T-helper 2 cell treated with Interferon-gamma antibody and Interleukin-4, amounts not matched to agents 5 μg/mL and 100 μg/mL, for 36 hours (primary cell): ENCODE results near the gene TBCEL.
"Not testable (repeated sequence)": the region's sequence is repeated elsewhere in the genome, so short reads cannot be mapped to it uniquely, and the experiment has no call there.

Experiments
- DNase-seq: peaks from one replicate; pipeline ENCODE4 v3.0.0; 2021; ENCODE audit warnings: low spot score
- H3K27ac Mint-ChIP-seq: one replicate; pipeline ENCODE4 v1.8.0; 2021; ENCODE audit warnings: mild to moderate bottlenecking, mixed read lengths
- H3K27me3 Mint-ChIP-seq: one replicate; pipeline ENCODE4 v1.8.0; 2021; ENCODE audit warnings: low read depth, mixed read lengths
- H3K36me3 Mint-ChIP-seq: one replicate; pipeline ENCODE4 v1.8.0; 2021; ENCODE audit warnings: low read depth, mixed read lengths
- H3K4me1 Mint-ChIP-seq: one replicate; pipeline ENCODE4 v1.8.0; 2021; ENCODE audit warnings: low read depth, mixed read lengths
- H3K4me3 Mint-ChIP-seq: one replicate; pipeline ENCODE4 v1.8.0; 2022; ENCODE audit warnings: mild to moderate bottlenecking, moderate library complexity, mixed read lengths
- H3K9me3 Mint-ChIP-seq: one replicate; pipeline ENCODE4 v1.8.0; 2021; ENCODE audit warnings: mixed read lengths

The TBCEL gene

GRCh38 chr11:121112498-121113455, 88.9 kb downstream of the TBCEL start:
- peak; percentile 31 for DNase-seq

GRCh38 chr11:121113611-121114010, 89.7 kb downstream of the TBCEL start:
- Mint-ChIP-seq H3K4me1 (peaks cover 1% of the 10 kb centered on the region), H3K4me3 (no peak overlapping the region), H3K27me3 (peaks cover 19% of the 10 kb centered on the region), H3K36me3 (no peaks in the 10 kb centered on the region), H3K9me3 (no peaks in the 10 kb centered on the region), H3K27ac (no peak overlapping the region)
- no peak for DNase-seq

More at GRCh38 chr11:121112498-121113455, 88.9 kb downstream of the TBCEL start:
- H3K27me3 Mint-ChIP-seq: peaks cover 19% of the 10 kb centered on the region
- H3K36me3 Mint-ChIP-seq: no peaks in the 10 kb centered on the region
- H3K27ac Mint-ChIP-seq: no peak overlapping the region
- no peak overlapping the region for H3K4me3 Mint-ChIP-seq
- no peaks in the 10 kb centered on the region for H3K9me3 Mint-ChIP-seq
- peaks cover 1% of the 10 kb centered on the region for H3K4me1 Mint-ChIP-seq

- not testable (repeated sequence) for H3K36me3 Mint-ChIP-seq, H3K27ac Mint-ChIP-seq, H3K4me1 Mint-ChIP-seq, H3K9me3 Mint-ChIP-seq, H3K4me3 Mint-ChIP-seq, DNase-seq
- H3K27me3 Mint-ChIP-seq: peaks cover 19% of the 10 kb centered on the region
These were observed 91.1 kb downstream of the TBCEL start for GRCh38 chr11:121115024-121115423.

DNA sequence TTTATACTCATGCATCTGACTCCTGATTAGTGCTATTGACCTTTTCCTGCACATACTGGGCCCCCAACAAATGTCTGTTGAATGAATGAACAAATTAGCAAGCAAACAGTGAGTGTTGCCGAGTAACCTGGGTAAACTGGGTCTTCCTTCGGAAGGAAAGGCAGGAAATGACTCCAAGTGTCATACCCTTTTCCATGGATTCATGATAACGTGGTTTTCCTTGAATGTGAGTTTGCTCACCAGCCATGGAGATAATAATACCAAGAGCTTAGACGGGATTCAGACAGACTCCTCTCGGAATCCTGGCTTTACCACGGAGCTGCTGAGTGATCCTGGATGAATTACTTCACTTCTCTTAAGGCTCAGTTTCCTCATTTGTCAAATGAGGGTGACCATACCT, 93.9 kb downstream of the TBCEL start:
- Mint-ChIP-seq H3K27me3 (no peaks in the 10 kb centered on the region), H3K36me3 (no peaks in the 10 kb centered on the region)

GRCh38 chr11:121119440-121119839, 95.5 kb downstream of the TBCEL start:
- no peaks in the 10 kb centered on the region for H3K4me1 Mint-ChIP-seq
- H3K27me3 Mint-ChIP-seq: no peaks in the 10 kb centered on the region
- no peaks in the 10 kb centered on the region for H3K36me3 Mint-ChIP-seq
- H3K9me3 Mint-ChIP-seq: peaks cover 8% of the 10 kb centered on the region
- no peak overlapping the region for H3K27ac Mint-ChIP-seq
- H3K4me3 Mint-ChIP-seq: no peak overlapping the region
- no peak for DNase-seq

More for the DNA sequence above, 93.9 kb downstream of the TBCEL start:
- Mint-ChIP-seq H3K4me3 (no peak overlapping the region), H3K4me1 (no peaks in the 10 kb centered on the region), H3K9me3 (peaks cover 4% of the 10 kb centered on the region), H3K27ac (no peak overlapping the region)
- DNase-seq: no peak

GRCh38 chr11:121122328-121122727, 98.4 kb downstream of the TBCEL start:
- no peak for DNase-seq
- Mint-ChIP-seq H3K4me3 (no peak overlapping the region), H3K4me1 (no peaks in the 10 kb centered on the region), H3K27ac (no peak overlapping the region), H3K9me3 (peaks cover 8% of the 10 kb centered on the region), H3K27me3 (no peaks in the 10 kb centered on the region), H3K36me3 (no peaks in the 10 kb centered on the region)

- Mint-ChIP-seq H3K9me3 (peaks cover 8% of the 10 kb centered on the region), H3K27me3 (no peaks in the 10 kb centered on the region), H3K27ac (no peak overlapping the region), H3K4me1 (no peaks in the 10 kb centered on the region), H3K4me3 (no peak overlapping the region), H3K36me3 (no peaks in the 10 kb centered on the region)
- DNase-seq: no peak
These were observed 99.7 kb downstream of the TBCEL start for GRCh38 chr11:121123496-121124069.

GRCh38 chr11:121127809-121128208, 103.9 kb downstream of the TBCEL start:
- Mint-ChIP-seq H3K27me3 (no peaks in the 10 kb centered on the region), H3K9me3 (peaks cover 3% of the 10 kb centered on the region), H3K4me1 (no peaks in the 10 kb centered on the region), H3K4me3 (no peak overlapping the region), H3K36me3 (no peaks in the 10 kb centered on the region), H3K27ac (no peak overlapping the region)
- DNase-seq: no peak

- H3K4me1 Mint-ChIP-seq: no peaks in the 10 kb centered on the region
- no peak for DNase-seq
- H3K36me3 Mint-ChIP-seq: no peaks in the 10 kb centered on the region
- no peaks in the 10 kb centered on the region for H3K27me3 Mint-ChIP-seq
- H3K4me3 Mint-ChIP-seq: no peak overlapping the region
- no peak overlapping the region for H3K27ac Mint-ChIP-seq
- H3K9me3 Mint-ChIP-seq: no peaks in the 10 kb centered on the region
These were observed 105.7 kb downstream of the TBCEL start for GRCh38 chr11:121129362-121130340.

GRCh38 chr11:121131656-121132055, 107.8 kb downstream of the TBCEL start:
- Mint-ChIP-seq H3K4me1 (no peaks in the 10 kb centered on the region), H3K4me3 (no peak overlapping the region), H3K27ac (no peak overlapping the region), H3K9me3 (no peaks in the 10 kb centered on the region), H3K36me3 (no peaks in the 10 kb centered on the region), H3K27me3 (no peaks in the 10 kb centered on the region)
- no peak for DNase-seq

DNA sequence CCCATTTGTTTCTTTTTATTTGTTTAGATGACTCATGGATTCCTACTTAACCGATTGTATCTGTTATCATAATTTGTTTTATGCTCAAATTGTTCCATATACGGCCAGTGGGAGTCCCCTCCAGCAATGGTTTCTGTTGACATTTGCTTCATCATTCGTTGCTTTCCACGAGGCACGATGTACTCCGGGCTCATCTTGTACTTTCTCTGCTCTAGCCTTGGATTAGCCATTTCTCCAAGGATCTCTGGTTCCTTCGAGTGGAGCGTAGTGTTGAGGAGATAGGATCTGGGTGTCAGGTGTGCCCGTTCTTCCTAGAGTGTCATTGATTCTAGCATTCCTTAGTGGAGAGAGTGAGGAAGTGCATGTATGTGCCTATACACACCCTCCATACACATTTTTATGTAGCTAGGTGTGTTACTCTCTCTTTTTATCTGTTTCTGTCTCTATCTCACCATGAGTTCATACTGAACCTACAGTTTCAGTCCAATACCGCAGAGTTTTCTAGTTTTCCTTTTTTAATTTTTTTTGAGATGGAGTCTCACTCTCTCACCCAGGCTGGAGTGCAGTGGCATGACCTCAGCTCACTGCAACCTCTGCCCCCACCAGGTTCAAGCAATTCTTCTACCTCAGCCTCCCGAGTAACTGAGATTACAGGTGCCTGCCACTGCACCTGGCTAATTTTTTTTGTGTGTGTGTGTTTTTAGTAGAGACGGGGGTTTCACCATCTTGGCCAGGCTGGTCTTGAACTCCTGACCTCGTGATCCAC, 108.5 kb downstream of the TBCEL start:
- H3K36me3 Mint-ChIP-seq: no peaks in the 10 kb centered on the region
- DNase-seq: no peak
- H3K27me3 Mint-ChIP-seq: no peaks in the 10 kb centered on the region
- H3K9me3 Mint-ChIP-seq: no peaks in the 10 kb centered on the region
- H3K27ac Mint-ChIP-seq: no peak overlapping the region
- no peak overlapping the region for H3K4me3 Mint-ChIP-seq
- no peaks in the 10 kb centered on the region for H3K4me1 Mint-ChIP-seq

DNA sequence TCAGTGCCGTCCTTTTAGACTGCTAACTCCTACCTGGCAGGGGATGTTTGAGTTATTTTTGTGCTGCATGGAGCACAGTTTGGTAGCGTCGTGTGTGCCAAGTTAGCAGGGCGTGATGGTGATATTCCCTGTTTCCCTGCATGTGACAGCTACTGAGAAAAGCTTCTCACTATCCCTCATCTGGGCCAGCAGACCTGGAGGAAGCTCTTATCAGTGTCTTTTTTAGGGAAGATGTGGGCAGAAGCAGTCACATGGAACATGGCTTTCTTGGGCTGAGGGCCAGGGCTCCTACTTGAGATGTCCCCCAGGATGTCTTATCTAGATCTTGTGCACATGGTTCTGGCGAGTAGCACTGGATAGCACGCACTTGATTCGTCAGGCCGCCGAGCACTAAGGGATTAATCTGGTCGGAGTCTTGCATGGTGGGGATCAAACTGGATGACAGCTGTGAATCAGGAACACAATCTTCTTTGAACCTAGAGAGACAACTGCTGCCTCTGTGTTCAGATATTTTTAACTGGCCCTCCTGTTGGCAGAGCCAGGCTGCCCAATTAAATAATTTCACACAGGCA, 110.9 kb downstream of the TBCEL start:
- H3K4me3 Mint-ChIP-seq: no peak overlapping the region
- no peak for DNase-seq
- no peaks in the 10 kb centered on the region for H3K36me3 Mint-ChIP-seq
- H3K9me3 Mint-ChIP-seq: no peaks in the 10 kb centered on the region
- no peak overlapping the region for H3K27ac Mint-ChIP-seq
- no peaks in the 10 kb centered on the region for H3K27me3 Mint-ChIP-seq
- H3K4me1 Mint-ChIP-seq: no peaks in the 10 kb centered on the region

- no peaks in the 10 kb centered on the region for H3K36me3 Mint-ChIP-seq
- no peaks in the 10 kb centered on the region for H3K9me3 Mint-ChIP-seq
- H3K4me3 Mint-ChIP-seq: no peak overlapping the region
- no peak overlapping the region for H3K27ac Mint-ChIP-seq
- H3K4me1 Mint-ChIP-seq: no peaks in the 10 kb centered on the region
- no peaks in the 10 kb centered on the region for H3K27me3 Mint-ChIP-seq
- no peak for DNase-seq
These were observed 113.1 kb downstream of the TBCEL start for GRCh38 chr11:121137005-121137404.
